Activated CD8-positive, alpha-beta memory T cell treated with anti-CD3 and anti-CD28 coated beads, Interleukin-2, amount 10 ng/mL, durations not matched to agents 7 days and 5 days (primary cell): Measurements from ENCODE around the gene CCR5AS.

Experiments
- ATAC-seq: fragments of 150-1000 bp; cut with Tn5 transposase; one replicate; pipeline ENCODE4 v1.10.0; 2021; ENCODE audit warnings: moderate library complexity
- CTCF ChIA-PET: fragments of 350-600 bp; sonication (Branson Sonifier 250); formaldehyde crosslinking; loops from one replicate; lab custom pipeline; 2021; ENCODE audit warnings: antibody characterized with exemption; lab: Charles Lee
- DNase-seq: peaks from one replicate; pipeline ENCODE4 v3.0.0-alpha.2; 2020
- H3K27ac Mint-ChIP-seq: one replicate; pipeline ENCODE4 v1.8.0; 2021; ENCODE audit warnings: mild to moderate bottlenecking, mixed read lengths
- H3K27me3 Mint-ChIP-seq: one replicate; pipeline ENCODE4 v1.8.0; 2021; ENCODE audit warnings: mixed read lengths
- H3K36me3 Mint-ChIP-seq: one replicate; pipeline ENCODE4 v1.8.0; 2021; ENCODE audit warnings: mild to moderate bottlenecking, mixed read lengths
- H3K4me1 Mint-ChIP-seq: one replicate; pipeline ENCODE4 v1.8.0; 2021; ENCODE audit warnings: mixed read lengths
- H3K4me3 Mint-ChIP-seq: one replicate; pipeline ENCODE4 v1.8.0; 2021; ENCODE audit warnings: mild to moderate bottlenecking, moderate library complexity, mixed read lengths
- H3K9me3 Mint-ChIP-seq: one replicate; pipeline ENCODE4 v1.8.0; 2022; ENCODE audit warnings: low read depth, mixed read lengths

Gene CCR5AS

GRCh38 chr3:46365737-46366524 is 40.9 kb downstream of the CCR5AS start:
- CTCF ChIA-PET = interaction anchor here (1.3 to 14.1 kb wide), 3 partner anchors 13 to 92 kb away, joined by 4 to 231 read pairs (median 186); no protein-coding TSS in a partner anchor
- no peak for ATAC-seq
- DNase-seq = no peak
- Mint-ChIP-seq H3K9me3 (no peaks in the 10 kb centered on the region), H3K36me3 (peaks cover 24% of the 10 kb centered on the region), H3K4me1 (peaks cover 80% of the 10 kb centered on the region), H3K27ac (no peak overlapping the region), H3K27me3 (peaks cover 4% of the 10 kb centered on the region), H3K4me3 (no peak overlapping the region)

- no peaks in the 10 kb centered on the region for H3K9me3 Mint-ChIP-seq
- ATAC-seq (no peak), DNase-seq (no peak)
- H3K36me3 Mint-ChIP-seq = peaks cover 22% of the 10 kb centered on the region
- H3K27ac Mint-ChIP-seq = no peak overlapping the region
- no peak overlapping the region for H3K4me3 Mint-ChIP-seq
- peaks cover 81% of the 10 kb centered on the region for H3K4me1 Mint-ChIP-seq
- peaks cover 4% of the 10 kb centered on the region for H3K27me3 Mint-ChIP-seq
- CTCF ChIA-PET = interaction anchor here (1.8 to 14.1 kb wide), 2 partner anchors 67 to 95 kb away, joined by 5 to 231 read pairs; no protein-coding TSS in a partner anchor
These were observed 41.8 kb downstream of the CCR5AS start for GRCh38 chr3:46365041-46365440.

GRCh38 chr3:46361408-46362283 is 45.2 kb downstream of the CCR5AS start:
- peaks cover 81% of the 10 kb centered on the region for H3K4me1 Mint-ChIP-seq
- CTCF ChIA-PET = interaction anchor here (1.0 to 14.1 kb wide), 4 partner anchors 9 to 64 kb away, joined by 3 to 231 read pairs (median 6); partner anchors contain the start of gene CCR5
- H3K36me3 Mint-ChIP-seq = peaks cover 39% of the 10 kb centered on the region
- H3K4me3 Mint-ChIP-seq = no peak overlapping the region
- no peak for DNase-seq
- H3K27me3 Mint-ChIP-seq = peaks cover 8% of the 10 kb centered on the region
- H3K9me3 Mint-ChIP-seq = no peaks in the 10 kb centered on the region
- ATAC-seq = peak; percentile 40
- H3K27ac Mint-ChIP-seq = peak overlapping the region; percentile 55

- DNase-seq = no peak
- ATAC-seq = no peak
- H3K27me3 Mint-ChIP-seq = peaks cover 13% of the 10 kb centered on the region
- H3K9me3 Mint-ChIP-seq = no peaks in the 10 kb centered on the region
- H3K4me1 Mint-ChIP-seq = peaks cover 79% of the 10 kb centered on the region
- no peak overlapping the region for H3K4me3 Mint-ChIP-seq
- CTCF ChIA-PET = interaction anchor here (0.9 to 2.8 kb wide), 6 partner anchors 8 to 151 kb away, joined by 3 to 30 read pairs (median 6); partner anchors contain the start of gene CCR5
- peak overlapping the region; percentile 16 for H3K27ac Mint-ChIP-seq
- peaks cover 41% of the 10 kb centered on the region for H3K36me3 Mint-ChIP-seq
These were observed 46.0 kb downstream of the CCR5AS start for GRCh38 chr3:46360907-46361306.

GRCh38 chr3:46359733-46360493 is 47.0 kb downstream of the CCR5AS start:
- Mint-ChIP-seq H3K4me1 (peaks cover 81% of the 10 kb centered on the region), H3K36me3 (peaks cover 44% of the 10 kb centered on the region), H3K4me3 (no peak overlapping the region), H3K27ac (peak overlapping the region; percentile 64), H3K27me3 (peaks cover 20% of the 10 kb centered on the region), H3K9me3 (no peaks in the 10 kb centered on the region)
- DNase-seq = peak; percentile 66
- CTCF ChIA-PET = interaction anchor here (0.7 to 2.8 kb wide), 10 partner anchors 9 to 150 kb away, joined by 3 to 30 read pairs (median 4); partner anchors contain the start of gene CCR5
- ATAC-seq = peak; percentile 83

- ATAC-seq (no peak), DNase-seq (no peak)
- peaks cover 86% of the 10 kb centered on the region for H3K4me1 Mint-ChIP-seq
- peaks cover 22% of the 10 kb centered on the region for H3K27me3 Mint-ChIP-seq
- CTCF ChIA-PET = interaction anchor here (2.8 kb wide), 1 partner anchor 10 kb away, joined by 30 read pairs; the partner anchor contains the start of gene CCR5
- no peaks in the 10 kb centered on the region for H3K9me3 Mint-ChIP-seq
- H3K4me3 Mint-ChIP-seq = no peak overlapping the region
- peaks cover 38% of the 10 kb centered on the region for H3K36me3 Mint-ChIP-seq
- no peak overlapping the region for H3K27ac Mint-ChIP-seq
These were observed 48.4 kb downstream of the CCR5AS start for GRCh38 chr3:46358466-46358865.

GRCh38 chr3:46356909-46357308 is 50.0 kb downstream of the CCR5AS start:
- Mint-ChIP-seq H3K36me3 (peaks cover 36% of the 10 kb centered on the region), H3K4me1 (peaks cover 91% of the 10 kb centered on the region), H3K9me3 (no peaks in the 10 kb centered on the region), H3K4me3 (peak overlapping the region; percentile 74), H3K27me3 (peaks cover 22% of the 10 kb centered on the region), H3K27ac (no peak overlapping the region)
- ATAC-seq = no peak
- DNase-seq = no peak
- CTCF ChIA-PET = interaction anchor here (3.6 kb wide), 1 partner anchor 12 kb away, joined by 35 read pairs; the partner anchor contains the start of gene CCR5

- peak overlapping the region; percentile 74 for H3K4me3 Mint-ChIP-seq
- CTCF ChIA-PET = interaction anchor here (3.6 kb wide), 1 partner anchor 13 kb away, joined by 35 read pairs; the partner anchor contains the start of gene CCR5
- peaks cover 36% of the 10 kb centered on the region for H3K36me3 Mint-ChIP-seq
- H3K9me3 Mint-ChIP-seq = no peaks in the 10 kb centered on the region
- DNase-seq (no peak), ATAC-seq (no peak)
- H3K4me1 Mint-ChIP-seq = peaks cover 91% of the 10 kb centered on the region
- H3K27me3 Mint-ChIP-seq = peaks cover 26% of the 10 kb centered on the region
- H3K27ac Mint-ChIP-seq = no peak overlapping the region
These were observed 50.6 kb downstream of the CCR5AS start for GRCh38 chr3:46356276-46356675.

GRCh38 chr3:46354984-46355383 is 51.9 kb downstream of the CCR5AS start:
- ATAC-seq (no peak), DNase-seq (no peak)
- Mint-ChIP-seq H3K4me3 (peak overlapping the region; percentile 74), H3K4me1 (peaks cover 91% of the 10 kb centered on the region), H3K27me3 (peaks cover 26% of the 10 kb centered on the region), H3K36me3 (peaks cover 36% of the 10 kb centered on the region), H3K9me3 (no peaks in the 10 kb centered on the region), H3K27ac (peak overlapping the region; percentile 82)
- CTCF ChIA-PET = interaction anchor here (0.7 to 3.6 kb wide), 10 partner anchors 9 to 140 kb away, joined by 3 to 35 read pairs (median 4); partner anchors contain the start of gene CCR5

GRCh38 chr3:46354478-46354877 is 52.4 kb downstream of the CCR5AS start:
- ATAC-seq (no peak), DNase-seq (no peak)
- H3K27me3 Mint-ChIP-seq = peaks cover 26% of the 10 kb centered on the region
- peak overlapping the region; percentile 82 for H3K27ac Mint-ChIP-seq
- no peaks in the 10 kb centered on the region for H3K9me3 Mint-ChIP-seq
- peaks cover 34% of the 10 kb centered on the region for H3K36me3 Mint-ChIP-seq
- H3K4me1 Mint-ChIP-seq = peaks cover 91% of the 10 kb centered on the region
- CTCF ChIA-PET = interaction anchor here (0.7 to 3.6 kb wide), 12 partner anchors 9 to 144 kb away, joined by 3 to 35 read pairs (median 4); partner anchors contain the start of gene CCR5
- peak overlapping the region; percentile 74 for H3K4me3 Mint-ChIP-seq

- CTCF ChIA-PET = interaction anchor here (0.7 to 3.6 kb wide), 14 partner anchors 10 to 143 kb away, joined by 3 to 35 read pairs (median 3); partner anchors contain the start of gene CCR5
- DNase-seq (no peak), ATAC-seq (peak; percentile 10)
- peaks cover 26% of the 10 kb centered on the region for H3K27me3 Mint-ChIP-seq
- H3K9me3 Mint-ChIP-seq = peaks cover under 1% of the 10 kb centered on the region
- H3K36me3 Mint-ChIP-seq = peaks cover 34% of the 10 kb centered on the region
- H3K4me3 Mint-ChIP-seq = peak within 1 kb of the TSS; percentile 74
- H3K4me1 Mint-ChIP-seq = peaks cover 92% of the 10 kb centered on the region
- H3K27ac Mint-ChIP-seq = peak within 1 kb of the TSS; percentile 82
These were observed 53.0 kb downstream of the CCR5AS start, which contains the start of gene CCR2 for GRCh38 chr3:46353647-46354410. Gene CCR2 (plus strand): TSS chr3:46354111. CDS start chr3:46357528, 3,417 bp downstream.
